Retinal pigment epithelial cell (primary cell): ENCODE measurements around the gene ARHGEF26.

ENCODE experiments used
- DNase-seq: peaks from one replicate; pipeline ENCODE4 v3.0.0-alpha.2; 2010; ENCODE audit warnings: low read depth
- H3K4me3 ChIP-seq: 2 replicates; pipeline ENCODE4 v1.5.1; 2011; ENCODE audit warnings: mild to moderate bottlenecking, low read length, control low read depth, moderate library complexity
- TF ChIP-seq, protein P1 (sequence below): conservative IDR thresholded peaks from 2 replicates; pipeline ENCODE4 v1.5.1; 2011; ENCODE audit warnings: low read depth, low read length, control low read depth, inconsistent platforms

Gene ARHGEF26

DNA sequence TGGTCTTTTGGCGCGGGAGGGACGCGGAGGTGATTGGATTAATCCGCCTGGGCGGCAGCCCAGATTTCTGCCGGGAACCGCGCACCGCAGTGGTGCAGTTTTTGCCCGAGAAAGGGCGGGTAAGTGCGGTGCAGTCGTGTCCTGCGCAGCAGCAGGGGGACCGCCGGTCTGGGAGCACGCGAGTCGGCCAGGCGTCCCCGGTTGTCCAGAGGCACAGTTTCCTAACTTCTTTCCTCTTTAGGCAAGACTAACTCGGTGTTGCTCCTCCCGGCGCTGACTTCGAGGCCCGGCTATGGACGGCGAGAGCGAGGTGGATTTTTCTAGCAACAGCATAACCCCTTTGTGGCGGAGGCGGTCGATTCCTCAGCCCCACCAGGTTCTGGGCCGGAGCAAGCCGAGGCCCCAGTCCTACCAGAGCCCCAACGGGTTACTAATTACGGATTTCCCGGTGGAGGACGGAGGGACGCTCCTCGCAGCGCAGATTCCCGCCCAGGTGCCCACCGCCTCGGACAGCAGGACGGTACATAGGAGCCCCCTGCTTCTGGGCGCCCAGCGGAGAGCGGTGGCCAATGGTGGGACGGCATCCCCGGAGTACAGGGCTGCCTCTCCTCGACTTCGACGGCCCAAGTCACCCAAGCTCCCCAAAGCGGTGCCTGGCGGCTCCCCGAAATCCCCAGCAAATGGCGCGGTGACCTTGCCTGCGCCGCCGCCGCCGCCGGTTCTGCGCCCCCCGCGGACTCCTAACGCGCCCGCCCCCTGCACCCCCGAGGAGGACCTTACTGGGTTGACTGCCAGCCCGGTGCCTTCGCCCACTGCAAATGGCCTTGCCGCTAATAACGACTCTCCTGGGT lies 736 bp downstream of the ARHGEF26 start:
- peak overlapping the region; percentile 80 for H3K4me3 ChIP-seq
- DNase-seq, result no peak
- TF ChIP-seq, protein P1, sequence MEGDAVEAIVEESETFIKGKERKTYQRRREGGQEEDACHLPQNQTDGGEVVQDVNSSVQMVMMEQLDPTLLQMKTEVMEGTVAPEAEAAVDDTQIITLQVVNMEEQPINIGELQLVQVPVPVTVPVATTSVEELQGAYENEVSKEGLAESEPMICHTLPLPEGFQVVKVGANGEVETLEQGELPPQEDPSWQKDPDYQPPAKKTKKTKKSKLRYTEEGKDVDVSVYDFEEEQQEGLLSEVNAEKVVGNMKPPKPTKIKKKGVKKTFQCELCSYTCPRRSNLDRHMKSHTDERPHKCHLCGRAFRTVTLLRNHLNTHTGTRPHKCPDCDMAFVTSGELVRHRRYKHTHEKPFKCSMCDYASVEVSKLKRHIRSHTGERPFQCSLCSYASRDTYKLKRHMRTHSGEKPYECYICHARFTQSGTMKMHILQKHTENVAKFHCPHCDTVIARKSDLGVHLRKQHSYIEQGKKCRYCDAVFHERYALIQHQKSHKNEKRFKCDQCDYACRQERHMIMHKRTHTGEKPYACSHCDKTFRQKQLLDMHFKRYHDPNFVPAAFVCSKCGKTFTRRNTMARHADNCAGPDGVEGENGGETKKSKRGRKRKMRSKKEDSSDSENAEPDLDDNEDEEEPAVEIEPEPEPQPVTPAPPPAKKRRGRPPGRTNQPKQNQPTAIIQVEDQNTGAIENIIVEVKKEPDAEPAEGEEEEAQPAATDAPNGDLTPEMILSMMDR, result no peak

DNA sequence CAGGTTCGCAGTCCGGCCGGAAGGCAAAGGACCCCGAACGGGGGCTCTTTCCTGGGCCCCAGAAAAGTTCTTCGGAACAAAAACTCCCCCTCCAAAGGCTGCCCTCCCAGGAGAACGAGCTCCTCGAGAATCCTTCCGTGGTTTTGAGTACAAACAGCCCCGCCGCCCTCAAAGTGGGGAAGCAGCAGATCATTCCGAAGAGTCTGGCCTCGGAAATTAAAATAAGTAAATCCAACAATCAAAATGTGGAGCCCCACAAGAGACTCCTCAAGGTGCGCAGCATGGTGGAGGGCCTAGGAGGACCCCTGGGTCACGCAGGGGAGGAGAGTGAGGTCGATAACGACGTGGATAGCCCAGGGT lies 1.3 kb downstream of the ARHGEF26 start:
- peak overlapping the region; percentile 80 for H3K4me3 ChIP-seq
- DNase-seq, result no peak
- TF ChIP-seq, protein P1, result no peak

DNA sequence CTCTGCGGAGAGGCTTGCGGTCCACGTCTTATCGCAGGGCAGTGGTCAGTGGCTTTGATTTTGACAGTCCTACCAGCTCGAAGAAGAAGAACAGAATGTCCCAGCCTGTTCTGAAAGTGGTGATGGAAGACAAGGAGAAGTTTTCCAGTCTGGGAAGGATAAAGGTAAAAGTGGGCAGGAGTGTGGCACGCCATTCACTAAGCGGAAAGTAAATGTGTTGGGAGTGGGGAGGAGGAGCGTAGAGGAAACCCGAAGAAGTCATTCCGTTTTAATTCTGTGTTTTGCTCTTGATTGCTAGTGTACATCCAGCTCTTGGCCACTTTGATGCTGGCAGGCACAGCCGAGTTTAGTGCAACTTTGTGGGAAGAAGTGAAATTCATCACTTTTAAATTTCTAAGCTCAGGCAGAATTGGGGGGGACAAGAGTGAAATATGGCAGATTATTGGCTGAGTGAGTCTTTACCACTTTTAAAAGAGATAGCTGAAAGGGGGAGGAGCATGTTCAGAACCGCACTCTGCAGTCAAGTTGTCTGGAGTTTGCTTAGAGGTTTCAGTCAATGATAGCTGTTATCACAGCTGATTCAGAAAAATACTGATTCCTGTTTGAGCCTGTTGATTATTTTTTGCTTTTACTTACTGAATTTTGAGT lies 1.8 kb downstream of the ARHGEF26 start:
- peak overlapping the region; percentile 80 for H3K4me3 ChIP-seq
- no peak for DNase-seq
- TF ChIP-seq, protein P1, result no peak

- peak overlapping the region; percentile 80 for H3K4me3 ChIP-seq
- DNase-seq, result no peak
- TF ChIP-seq, protein P1, result no peak
These were observed 2.7 kb downstream of the ARHGEF26 start for GRCh38 chr3:154123906-154124305.

- no peak overlapping the region for H3K4me3 ChIP-seq
- no peak for DNase-seq
- TF ChIP-seq, protein P1, result no peak
These were observed 4.3 kb downstream of the ARHGEF26 start for GRCh38 chr3:154125378-154126030.

GRCh38 chr3:154126651-154127050 lies 5.5 kb downstream of the ARHGEF26 start:
- no peak overlapping the region for H3K4me3 ChIP-seq
- no peak for DNase-seq
- TF ChIP-seq, protein P1, result no peak
